Type B pancreatic cell (in vitro differentiated cells): ENCODE measurements around the gene DRAXIN. TPM values are rescaled to one million over a fixed set of nuclear protein-coding genes. Genes with fewer than 3 reads are reported as not detected.

Experiments
- DNase-seq: peaks from one replicate; pipeline ENCODE4 v3.0.0; 2021; ENCODE audit warnings: mixed read lengths; ENCODE audit not compliant: unreplicated experiment; ENCODE audit errors: extremely low spot score
- H3K27ac Mint-ChIP-seq: 2 replicates; pipeline ENCODE4 v1.8.0; 2021; ENCODE audit warnings: mild to moderate bottlenecking, mixed read lengths
- H3K27me3 Mint-ChIP-seq: 2 replicates; pipeline ENCODE4 v1.8.0; 2021; ENCODE audit warnings: mixed read lengths
- H3K36me3 Mint-ChIP-seq: 2 replicates; pipeline ENCODE4 v1.8.0; 2021; ENCODE audit warnings: mixed read lengths
- H3K4me1 Mint-ChIP-seq: one replicate; pipeline ENCODE4 v1.8.0; 2021; ENCODE audit warnings: mixed read lengths; ENCODE audit not compliant: unreplicated experiment
- H3K4me3 Mint-ChIP-seq: 2 replicates; pipeline ENCODE4 v1.8.0; 2021; ENCODE audit warnings: mild to moderate bottlenecking, mixed read lengths
- H3K9me3 Mint-ChIP-seq: 2 replicates; pipeline ENCODE4 v1.8.0; 2021; ENCODE audit warnings: mixed read lengths
- total RNA-seq: library from RNA; stranded (reverse); gene quantifications from 2 replicates; pipeline ENCODE4 v1.2.1, GENCODE V29; 2021; ENCODE audit warnings: low replicate concordance
- TF ChIP-seq, protein P1 (sequence below): fragments of 200-600 bp; sonication (generic); conservative IDR thresholded peaks from 2 replicates; pipeline ENCODE4 v1.5.0; 2021; ENCODE audit warnings: antibody characterized with exemption, mild to moderate bottlenecking

DRAXIN gene
- total RNA-seq, 1 donor from 2014 or later, result 13.5 TPM

DNA sequence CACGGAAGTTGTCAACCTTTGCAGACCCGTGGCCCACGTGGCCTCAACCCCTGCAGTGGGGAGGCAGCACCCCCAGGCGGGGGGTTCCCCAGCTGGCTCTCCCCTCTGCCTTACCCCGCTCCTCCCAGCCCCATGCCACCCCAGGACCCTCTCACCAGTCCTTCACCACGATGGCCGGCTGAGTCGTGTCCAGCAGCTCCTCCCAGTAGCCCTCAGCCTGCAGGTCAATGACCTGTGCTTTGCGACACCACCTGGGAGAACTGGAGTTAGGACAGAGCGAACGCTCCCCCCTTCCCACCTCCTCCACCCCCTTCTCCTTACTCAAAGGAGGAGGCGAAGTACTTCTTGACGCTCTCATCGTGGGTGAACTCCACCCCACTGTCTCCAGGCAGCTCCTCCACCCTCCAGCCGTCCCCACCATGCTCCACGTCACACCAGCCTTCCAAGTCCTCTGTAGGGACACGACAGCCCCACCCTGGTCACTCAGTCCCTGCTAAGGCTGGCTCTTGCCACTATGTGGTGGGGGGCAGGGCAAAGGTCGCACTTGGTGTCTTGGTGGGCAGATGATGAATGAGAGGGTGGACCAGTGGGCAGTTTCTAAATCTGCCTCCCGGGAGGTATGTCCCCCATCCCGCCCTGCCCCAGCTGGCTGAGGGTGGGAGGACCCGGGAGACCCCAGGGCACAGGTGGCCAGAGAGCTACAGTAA is 41.7 kb upstream of the DRAXIN start:
- no peaks in the 10 kb centered on the region for H3K4me1 Mint-ChIP-seq
- no peak overlapping the region for H3K4me3 Mint-ChIP-seq
- DNase-seq, result no peak
- H3K9me3 Mint-ChIP-seq, result no peaks in the 10 kb centered on the region
- H3K27ac Mint-ChIP-seq, result no peak overlapping the region
- H3K36me3 Mint-ChIP-seq, result no peaks in the 10 kb centered on the region
- H3K27me3 Mint-ChIP-seq, result peaks cover 45% of the 10 kb centered on the region
- TF ChIP-seq, protein P1, sequence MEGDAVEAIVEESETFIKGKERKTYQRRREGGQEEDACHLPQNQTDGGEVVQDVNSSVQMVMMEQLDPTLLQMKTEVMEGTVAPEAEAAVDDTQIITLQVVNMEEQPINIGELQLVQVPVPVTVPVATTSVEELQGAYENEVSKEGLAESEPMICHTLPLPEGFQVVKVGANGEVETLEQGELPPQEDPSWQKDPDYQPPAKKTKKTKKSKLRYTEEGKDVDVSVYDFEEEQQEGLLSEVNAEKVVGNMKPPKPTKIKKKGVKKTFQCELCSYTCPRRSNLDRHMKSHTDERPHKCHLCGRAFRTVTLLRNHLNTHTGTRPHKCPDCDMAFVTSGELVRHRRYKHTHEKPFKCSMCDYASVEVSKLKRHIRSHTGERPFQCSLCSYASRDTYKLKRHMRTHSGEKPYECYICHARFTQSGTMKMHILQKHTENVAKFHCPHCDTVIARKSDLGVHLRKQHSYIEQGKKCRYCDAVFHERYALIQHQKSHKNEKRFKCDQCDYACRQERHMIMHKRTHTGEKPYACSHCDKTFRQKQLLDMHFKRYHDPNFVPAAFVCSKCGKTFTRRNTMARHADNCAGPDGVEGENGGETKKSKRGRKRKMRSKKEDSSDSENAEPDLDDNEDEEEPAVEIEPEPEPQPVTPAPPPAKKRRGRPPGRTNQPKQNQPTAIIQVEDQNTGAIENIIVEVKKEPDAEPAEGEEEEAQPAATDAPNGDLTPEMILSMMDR, result no peak

DNA sequence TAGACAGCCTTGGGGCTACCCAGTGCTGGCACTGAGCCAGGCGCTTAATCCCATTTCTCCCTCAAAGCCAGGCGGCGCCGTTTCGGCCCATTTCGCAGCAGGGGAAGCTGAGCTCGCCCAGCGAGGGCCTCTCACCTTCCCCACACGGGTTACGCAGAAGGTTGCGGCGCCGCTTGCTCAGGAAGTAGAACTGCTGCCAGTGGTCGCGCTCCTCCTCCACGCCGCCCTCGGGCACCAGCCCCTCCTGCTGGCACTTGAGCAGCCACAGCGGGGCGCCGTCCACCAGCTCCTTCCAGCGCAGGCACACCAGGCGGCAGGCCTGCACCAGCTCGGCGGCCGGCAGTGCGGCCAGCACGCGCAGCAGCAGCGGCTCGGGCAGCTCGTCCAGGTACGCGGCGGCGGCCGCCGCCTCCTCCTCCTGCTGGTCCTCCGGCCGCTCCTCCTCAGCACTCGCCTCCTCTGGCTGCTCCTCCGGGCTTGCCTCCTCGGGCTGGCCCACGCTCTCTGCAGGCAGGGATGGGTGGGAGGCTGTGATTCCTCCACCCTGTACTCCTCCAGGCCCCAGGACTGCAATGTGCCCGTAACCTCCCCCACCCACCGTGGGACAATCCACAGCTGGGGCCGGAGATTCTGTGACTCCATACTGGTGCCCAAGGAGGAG is 41.0 kb upstream of the DRAXIN start:
- no peak overlapping the region for H3K27ac Mint-ChIP-seq
- H3K9me3 Mint-ChIP-seq, result no peaks in the 10 kb centered on the region
- H3K27me3 Mint-ChIP-seq, result peaks cover 45% of the 10 kb centered on the region
- H3K36me3 Mint-ChIP-seq, result no peaks in the 10 kb centered on the region
- TF ChIP-seq, protein P1, result peak; percentile 77
- H3K4me1 Mint-ChIP-seq, result no peaks in the 10 kb centered on the region
- DNase-seq, result peak; percentile 79
- H3K4me3 Mint-ChIP-seq, result peak overlapping the region; percentile 64

DNA sequence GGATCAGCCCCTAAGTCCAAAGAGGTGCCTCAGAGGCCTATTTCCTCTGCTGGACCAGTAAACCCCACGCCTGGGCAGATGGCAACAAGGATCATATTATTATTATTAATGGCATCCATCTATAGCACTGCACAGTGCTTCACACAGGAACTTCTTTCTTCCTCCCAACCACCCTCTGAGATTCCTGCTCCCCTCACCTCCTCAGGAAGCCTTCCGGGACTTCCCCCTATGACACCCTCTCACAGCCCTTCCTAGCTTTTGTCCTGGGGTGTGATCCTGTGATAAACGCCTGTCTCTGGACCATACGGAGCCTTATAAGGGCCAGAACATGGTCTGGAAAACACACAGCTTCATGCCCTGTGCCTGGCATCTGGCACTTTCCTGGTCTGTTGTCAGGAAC is 40.5 kb upstream of the DRAXIN start:
- Mint-ChIP-seq H3K36me3 (no peaks in the 10 kb centered on the region), H3K9me3 (no peaks in the 10 kb centered on the region), H3K27me3 (peaks cover 45% of the 10 kb centered on the region), H3K27ac (no peak overlapping the region), H3K4me3 (peak overlapping the region; percentile 64), H3K4me1 (no peaks in the 10 kb centered on the region)
- TF ChIP-seq, protein P1, result no peak
- no peak for DNase-seq

DNA sequence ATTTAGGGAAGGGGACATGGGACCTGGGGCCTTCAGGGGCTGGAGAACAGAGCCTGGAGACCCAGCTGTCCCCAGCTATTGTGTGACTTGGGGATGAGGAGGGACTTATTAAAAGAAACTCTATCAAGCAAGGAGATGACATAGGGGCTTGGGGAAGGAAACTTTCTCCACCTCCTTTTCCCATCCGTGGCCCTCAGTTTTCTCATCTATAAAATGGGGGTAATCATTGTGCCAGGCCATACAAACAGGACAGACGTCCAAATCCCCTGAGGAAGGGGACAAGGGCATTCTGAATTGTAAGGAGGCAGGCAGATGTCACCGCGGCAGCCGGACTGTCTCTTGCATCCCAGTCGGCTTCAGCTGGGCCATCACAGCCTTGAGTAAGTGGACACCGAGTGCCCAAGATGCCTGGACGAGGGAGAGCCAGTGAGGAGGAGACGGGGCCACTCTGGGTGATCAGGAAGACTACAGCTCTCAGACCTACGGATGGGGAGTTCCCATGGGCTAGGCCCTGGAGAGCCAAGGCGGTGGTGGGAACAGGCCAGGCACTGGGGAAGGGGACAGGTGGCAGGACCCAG is 39.2 kb upstream of the DRAXIN start:
- no peaks in the 10 kb centered on the region for H3K4me1 Mint-ChIP-seq
- H3K27me3 Mint-ChIP-seq, result peaks cover 40% of the 10 kb centered on the region
- no peaks in the 10 kb centered on the region for H3K36me3 Mint-ChIP-seq
- DNase-seq, result no peak
- TF ChIP-seq, protein P1, result no peak
- no peaks in the 10 kb centered on the region for H3K9me3 Mint-ChIP-seq
- no peak overlapping the region for H3K27ac Mint-ChIP-seq
- H3K4me3 Mint-ChIP-seq, result peak overlapping the region; percentile 46

DNA sequence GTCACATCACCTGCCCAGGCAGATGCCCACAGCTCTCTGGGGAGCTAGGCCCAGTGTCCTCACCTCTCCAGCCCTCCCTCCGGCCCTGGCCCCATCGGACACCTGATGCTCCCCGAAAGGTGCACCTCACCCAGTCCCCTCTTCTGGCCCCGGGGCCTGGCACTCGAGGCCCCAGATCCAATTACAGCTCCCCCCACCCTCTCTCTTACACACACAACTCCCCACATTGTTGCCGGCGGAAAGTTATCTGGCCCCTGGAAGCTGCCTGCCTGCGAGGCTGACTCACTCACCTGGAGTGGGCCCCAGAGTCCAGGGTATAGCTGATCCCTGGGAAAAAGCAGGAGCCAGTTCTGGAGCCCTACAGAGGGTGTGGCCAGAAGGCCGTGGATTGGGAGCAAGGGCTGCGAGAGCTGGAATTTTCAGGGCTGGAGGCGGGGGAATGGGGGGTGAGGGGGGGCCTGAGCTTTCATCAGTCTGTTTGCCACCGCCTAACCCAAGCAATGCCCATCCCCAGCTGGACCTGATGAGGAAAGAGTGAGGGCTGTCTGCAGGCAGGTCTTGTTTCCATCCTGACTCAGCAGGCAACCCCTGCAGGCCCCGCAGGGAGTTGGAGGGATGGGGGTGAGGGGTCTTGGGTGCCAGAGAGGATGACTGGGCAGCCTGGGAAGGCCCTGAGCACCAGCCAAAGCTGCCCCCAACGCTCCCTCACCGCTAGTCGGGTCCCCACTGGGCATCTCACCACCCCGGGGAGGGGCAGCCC is 38.2 kb upstream of the DRAXIN start:
- Mint-ChIP-seq H3K4me3 (peak overlapping the region; percentile 77), H3K27me3 (peaks cover 38% of the 10 kb centered on the region), H3K4me1 (no peaks in the 10 kb centered on the region), H3K36me3 (no peaks in the 10 kb centered on the region), H3K9me3 (no peaks in the 10 kb centered on the region), H3K27ac (peak overlapping the region; percentile 29)
- DNase-seq, result no peak
- TF ChIP-seq, protein P1, result no peak
